ENCODE measurements around the gene TRPM3.
"Not testable (repeated sequence)": the region's sequence is repeated elsewhere in the genome, so short reads cannot be mapped to it uniquely, and the experiment has no call there.

TRPM3 gene

GRCh38 chr9:70749066-70749465, 372.4 kb downstream of the TRPM3 start:
- DNase-seq (ENCODE audit: low read depth), result no peak

DNA sequence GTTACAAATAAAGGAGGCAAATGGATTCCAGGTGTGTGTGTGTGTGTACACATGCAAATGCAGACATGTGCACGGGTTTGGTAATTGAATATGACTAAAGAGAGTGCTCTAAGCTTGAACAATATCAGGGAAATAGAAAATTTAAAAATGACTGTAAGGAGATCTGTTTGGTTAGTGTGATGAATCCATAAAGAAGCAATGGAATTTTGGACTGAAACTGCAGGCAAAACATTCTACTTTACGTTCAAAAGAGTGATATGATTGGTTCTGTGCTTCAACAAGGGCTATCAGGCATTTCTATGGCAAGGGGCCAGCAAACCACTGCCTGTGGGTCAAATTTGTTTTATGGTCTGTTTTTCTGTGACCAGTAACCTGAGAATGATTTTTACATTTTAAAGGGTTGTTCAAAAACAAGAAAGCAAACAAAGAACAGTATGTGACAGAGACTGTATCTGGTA, 374.1 kb downstream of the TRPM3 start:
- no peak for DNase-seq (ENCODE audit: low read depth)

GRCh38 chr9:70746760-70747159, 374.7 kb downstream of the TRPM3 start:
- DNase-seq (ENCODE audit: low read depth), result no peak

DNA sequence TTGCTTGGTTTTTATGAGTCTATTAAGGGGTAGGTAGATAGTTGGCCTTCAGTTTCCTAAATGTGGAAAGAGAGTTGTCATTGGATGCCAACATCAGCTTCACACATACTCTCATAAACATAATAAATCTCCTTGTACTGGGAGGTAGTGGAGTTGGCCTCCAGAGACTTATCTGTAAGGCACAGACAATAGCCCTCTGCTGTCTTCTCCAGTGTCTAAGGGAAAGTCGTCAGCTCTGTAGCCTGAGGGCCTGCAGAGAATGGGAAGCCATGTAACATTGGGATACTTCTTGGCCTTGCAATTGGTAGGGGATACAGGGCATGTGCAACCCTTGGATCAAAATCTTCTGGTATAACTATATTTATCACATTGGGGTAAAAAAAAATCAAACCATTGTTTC, 375.1 kb downstream of the TRPM3 start:
- DNase-seq (ENCODE audit: low read depth), result no peak

- DNase-seq (ENCODE audit: low read depth), result not testable (repeated sequence)
Measured at GRCh38 chr9:70724794-70725193, 396.6 kb downstream of the TRPM3 start.

- DNase-seq (ENCODE audit: low read depth), result not testable (repeated sequence)
Measured at GRCh38 chr9:70724025-70724424, 397.4 kb downstream of the TRPM3 start.

DNA sequence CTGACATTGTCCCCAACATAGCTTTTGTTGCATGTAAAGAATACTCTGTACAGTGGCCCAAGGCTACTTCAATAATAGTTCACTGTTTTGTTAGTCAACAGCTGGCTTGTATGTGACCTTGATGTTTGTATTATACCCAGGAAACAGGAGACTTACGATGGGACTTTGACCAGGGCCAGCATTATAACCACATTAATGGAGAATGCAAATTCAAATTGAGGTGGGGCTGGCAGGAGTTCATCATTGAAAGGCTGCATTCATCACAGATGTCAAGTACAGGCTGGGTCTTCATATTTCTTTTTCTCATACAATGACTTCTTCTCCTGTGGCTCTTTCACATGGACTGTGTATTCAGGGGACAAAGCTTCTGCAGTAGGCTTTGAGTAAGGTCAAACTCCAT, 414.6 kb downstream of the TRPM3 start:
- not testable (repeated sequence) for DNase-seq (ENCODE audit: low read depth)

DNA sequence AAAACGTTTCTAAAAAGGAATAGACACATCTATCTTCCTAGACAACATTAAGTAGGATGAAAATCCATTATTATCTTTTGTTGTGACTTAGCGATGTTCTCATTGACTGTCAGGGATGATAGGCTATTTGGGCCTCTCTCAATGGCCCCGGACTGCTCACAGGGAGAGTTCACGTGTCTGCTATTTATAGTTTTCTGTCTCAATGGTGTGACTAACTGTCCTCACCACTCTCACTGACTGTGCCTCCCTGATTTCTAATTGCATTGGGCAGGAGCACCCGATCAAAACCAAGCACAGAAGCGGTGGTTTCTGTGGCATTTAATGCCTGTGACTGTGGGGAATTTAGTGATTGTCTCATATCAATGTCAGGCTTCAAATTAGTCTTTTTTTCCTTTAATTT, 420.3 kb downstream of the TRPM3 start:
- DNase-seq (ENCODE audit: low read depth), result no peak

- DNase-seq (ENCODE audit: low read depth), result no peak
Measured at GRCh38 chr9:70696694-70697335, 424.6 kb downstream of the TRPM3 start.

DNA sequence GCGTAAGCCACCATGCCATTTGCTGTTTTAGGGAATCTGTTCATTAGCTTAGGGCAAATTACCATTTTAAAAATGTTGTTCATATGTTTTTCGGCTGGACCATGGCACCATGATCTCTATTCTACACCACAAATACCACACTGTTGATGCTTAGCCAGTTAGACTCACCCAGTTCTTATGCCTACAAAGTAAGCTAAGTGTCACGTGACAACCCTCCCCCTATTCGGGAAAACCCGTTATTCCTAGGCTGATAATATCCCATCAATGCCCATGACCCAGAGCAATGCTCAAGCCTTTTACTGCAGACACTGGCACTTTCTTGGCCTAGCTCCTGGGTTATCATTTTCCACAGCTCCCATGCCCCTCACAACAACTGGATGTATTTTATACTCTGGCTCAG, 426.7 kb downstream of the TRPM3 start:
- DNase-seq (ENCODE audit: low read depth), result no peak

DNA sequence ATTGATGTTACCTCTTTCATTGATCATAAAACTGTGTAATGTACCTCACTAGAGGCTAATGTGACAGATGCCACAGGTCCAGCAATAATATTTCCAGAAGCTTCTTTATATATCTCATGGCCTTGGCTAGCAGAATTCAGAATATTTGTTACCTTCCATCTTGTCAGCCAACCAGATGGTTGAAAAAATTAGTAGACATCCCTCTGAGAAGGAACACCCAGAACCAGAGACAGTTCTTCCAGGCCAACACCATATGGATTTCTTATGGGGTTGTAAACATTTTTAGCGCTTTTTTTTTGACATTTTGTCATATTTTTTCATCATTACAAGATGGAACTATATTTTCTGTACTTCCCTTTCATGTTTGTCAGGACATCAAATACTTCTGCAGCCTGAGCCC, 428.2 kb downstream of the TRPM3 start:
- DNase-seq (ENCODE audit: low read depth), result no peak

- DNase-seq (ENCODE audit: low read depth), result no peak
Measured at GRCh38 chr9:70692431-70692830, 429.0 kb downstream of the TRPM3 start.

DNA sequence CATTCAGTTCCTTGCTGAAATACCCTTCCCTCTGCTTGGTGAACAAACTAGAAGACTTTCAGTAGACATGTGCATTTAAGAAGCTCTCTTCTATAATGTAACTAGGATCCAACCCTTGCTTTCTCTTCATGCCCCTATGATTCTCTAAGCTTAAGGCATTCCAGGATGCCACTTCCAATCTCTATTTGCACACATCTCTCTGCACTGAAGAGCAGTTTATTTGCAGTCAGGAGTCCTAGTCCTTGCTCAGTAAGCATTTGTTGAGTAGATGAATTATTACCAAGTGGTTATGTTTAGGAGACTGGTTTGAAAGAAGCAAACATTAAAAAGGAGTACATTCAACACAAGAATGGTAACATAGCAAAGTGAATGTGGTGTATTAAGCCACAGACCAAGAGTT, 432.7 kb downstream of the TRPM3 start:
- no peak for DNase-seq (ENCODE audit: low read depth)

DNA sequence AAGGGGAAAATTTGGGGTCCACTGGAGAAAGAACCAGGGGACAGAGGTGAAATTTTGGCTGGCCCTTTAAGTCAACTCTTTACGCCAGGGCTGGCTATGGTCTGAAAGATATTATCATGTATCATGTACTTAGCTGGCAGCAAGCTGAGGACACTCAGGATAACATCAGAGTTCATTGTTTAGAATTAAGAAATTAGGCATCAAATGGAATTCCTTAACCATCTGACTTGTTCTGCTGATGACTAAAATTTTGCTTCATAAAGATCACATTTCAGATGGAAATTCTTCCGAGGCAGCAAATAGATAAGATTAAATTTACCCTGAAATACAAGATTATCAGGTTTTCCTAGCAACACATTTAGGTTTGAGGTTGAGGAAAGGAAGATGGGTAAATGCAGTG, 437.6 kb downstream of the TRPM3 start:
- DNase-seq (ENCODE audit: low read depth), result no peak

DNA sequence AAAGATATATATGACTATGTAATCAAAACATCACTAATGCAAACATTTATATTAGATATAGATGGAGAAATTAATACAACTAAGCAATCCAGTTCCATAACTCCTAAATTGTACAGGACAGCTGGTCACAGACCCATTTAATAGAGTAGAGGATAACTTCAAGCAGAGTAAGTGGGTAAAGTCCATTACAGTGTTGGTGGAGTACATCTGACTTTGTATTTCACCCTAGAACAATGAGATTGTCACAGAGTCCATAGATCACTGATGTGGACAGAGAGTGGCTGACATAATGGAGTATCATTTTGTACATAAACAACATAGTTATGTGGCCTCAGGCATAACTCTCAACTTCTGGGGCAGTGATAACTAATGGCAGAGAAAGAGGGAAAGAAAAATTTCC, 439.1 kb downstream of the TRPM3 start:
- DNase-seq (ENCODE audit: low read depth), result no peak

GRCh38 chr9:70679845-70680244, 441.6 kb downstream of the TRPM3 start:
- no peak for DNase-seq (ENCODE audit: low read depth)

GRCh38 chr9:70678153-70678552, 443.3 kb downstream of the TRPM3 start:
- DNase-seq (ENCODE audit: low read depth), result no peak

- no peak for DNase-seq (ENCODE audit: low read depth)
Measured at GRCh38 chr9:70677055-70677735, 444.2 kb downstream of the TRPM3 start.

DNA sequence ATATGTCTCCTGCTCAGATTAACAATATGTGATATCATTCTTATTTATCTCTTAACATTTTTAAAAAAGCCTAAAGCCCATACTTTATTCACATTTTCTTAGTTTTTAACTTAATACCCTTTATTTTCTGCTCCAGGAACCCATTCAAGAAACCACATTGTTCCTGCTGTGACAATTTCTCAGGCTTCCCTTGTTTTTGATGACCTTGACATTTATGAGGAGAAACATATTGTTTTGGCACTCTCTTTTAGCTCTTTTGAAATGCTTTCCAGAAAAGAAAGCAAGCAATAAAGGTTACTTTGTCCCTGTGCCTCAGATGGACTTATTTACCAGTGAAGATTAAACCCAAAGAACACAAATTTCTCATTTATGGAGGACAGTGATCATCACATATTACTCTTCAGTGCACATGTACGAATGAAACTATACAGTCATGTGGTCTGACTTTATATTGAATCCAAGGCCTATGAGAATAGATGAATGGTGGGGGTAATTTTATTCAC, 445.5 kb downstream of the TRPM3 start:
- no peak for DNase-seq (ENCODE audit: low read depth)

GRCh38 chr9:70673844-70674243, 447.6 kb downstream of the TRPM3 start:
- no peak for DNase-seq (ENCODE audit: low read depth)

DNA sequence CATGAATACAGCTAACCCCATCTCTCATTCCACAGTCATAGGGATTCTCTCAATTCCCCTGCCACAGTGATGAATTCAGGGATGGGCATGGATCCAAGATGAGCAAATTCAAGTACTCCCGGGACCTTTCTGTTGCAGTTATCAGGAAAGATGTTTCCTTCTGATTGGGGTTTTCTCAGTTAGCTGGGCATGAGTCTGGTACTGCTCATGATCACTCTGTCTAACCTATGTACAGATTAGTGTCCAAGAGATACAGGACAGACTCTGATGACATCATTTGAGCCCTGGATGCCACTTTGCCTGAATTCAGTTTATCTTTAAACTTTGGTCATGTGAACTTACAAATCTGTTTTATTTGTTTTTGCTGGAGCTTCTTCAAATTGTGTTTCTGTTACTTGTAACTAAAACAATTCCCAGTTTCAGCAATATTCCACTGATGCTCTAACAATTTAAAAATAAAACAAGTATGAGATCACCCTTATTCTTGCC, 449.2 kb downstream of the TRPM3 start:
- DNase-seq (ENCODE audit: low read depth), result no peak

- no peak for DNase-seq (ENCODE audit: low read depth)
Measured at GRCh38 chr9:70668751-70669150, 452.7 kb downstream of the TRPM3 start.

- DNase-seq (ENCODE audit: low read depth), result no peak
Measured at GRCh38 chr9:70658765-70659164, 462.7 kb downstream of the TRPM3 start.

- no peak for DNase-seq (ENCODE audit: low read depth)
Measured at GRCh38 chr9:70656281-70656680, 465.1 kb downstream of the TRPM3 start.
